ENCODE data around the gene TMEM170A.
"Not testable (repeated sequence)": the region's sequence is repeated elsewhere in the genome, so short reads cannot be mapped to it uniquely, and the experiment has no call there.

Gene TMEM170A

DNA sequence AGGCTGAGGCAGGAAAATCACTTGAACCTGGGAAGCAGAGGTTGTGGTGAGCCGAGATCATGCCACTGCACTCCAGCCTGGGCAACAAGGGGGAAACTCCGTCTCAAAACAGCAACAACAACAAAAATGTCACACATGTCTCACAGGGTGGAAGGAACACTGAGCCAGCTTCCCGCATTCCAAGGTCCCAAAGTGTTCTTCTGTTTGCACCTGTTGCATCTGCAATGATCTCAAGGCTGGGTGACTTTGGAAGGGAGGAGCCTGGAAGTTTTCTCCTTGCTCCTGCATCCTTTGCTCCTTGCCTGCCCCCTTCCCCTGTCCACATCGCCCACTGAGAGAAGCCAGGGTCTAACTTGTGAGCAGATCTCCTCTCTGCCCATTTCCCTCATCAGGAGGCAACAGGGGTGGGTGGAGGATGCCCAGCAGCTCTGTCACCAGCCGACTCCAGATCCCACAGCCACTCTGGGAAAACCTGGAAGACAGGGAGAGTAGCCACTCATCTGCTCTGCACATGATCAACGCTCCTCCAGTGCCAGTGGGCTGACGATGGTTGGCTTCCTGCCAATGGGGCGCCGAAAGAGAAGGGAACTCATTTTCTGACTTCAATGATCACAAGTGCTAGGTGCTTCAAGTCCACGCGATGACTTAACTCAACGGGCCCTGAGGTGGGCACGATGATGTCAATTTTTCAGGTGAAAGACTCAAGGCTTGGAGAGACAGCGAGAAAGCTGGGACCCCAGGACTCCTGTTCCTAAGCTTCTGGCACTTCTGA is 18.1 kb upstream of the TMEM170A start:
- in situ Hi-C loops (cut with MboI; ENCODE audit: low sequenced_read_pairs): no loop called here

- in situ Hi-C loops (cut with MboI; ENCODE audit: low sequenced_read_pairs): no loop called here
Observed at GRCh38 chr16:75481475-75481874, 17.0 kb upstream of the TMEM170A start.

- in situ Hi-C loops (cut with MboI; ENCODE audit: low sequenced_read_pairs): no loop called here
Observed at GRCh38 chr16:75479421-75479990, 15.0 kb upstream of the TMEM170A start.

GRCh38 chr16:75478480-75479345 is 14.2 kb upstream of the TMEM170A start:
- in situ Hi-C loops (cut with MboI; ENCODE audit: low sequenced_read_pairs): no loop called here

DNA sequence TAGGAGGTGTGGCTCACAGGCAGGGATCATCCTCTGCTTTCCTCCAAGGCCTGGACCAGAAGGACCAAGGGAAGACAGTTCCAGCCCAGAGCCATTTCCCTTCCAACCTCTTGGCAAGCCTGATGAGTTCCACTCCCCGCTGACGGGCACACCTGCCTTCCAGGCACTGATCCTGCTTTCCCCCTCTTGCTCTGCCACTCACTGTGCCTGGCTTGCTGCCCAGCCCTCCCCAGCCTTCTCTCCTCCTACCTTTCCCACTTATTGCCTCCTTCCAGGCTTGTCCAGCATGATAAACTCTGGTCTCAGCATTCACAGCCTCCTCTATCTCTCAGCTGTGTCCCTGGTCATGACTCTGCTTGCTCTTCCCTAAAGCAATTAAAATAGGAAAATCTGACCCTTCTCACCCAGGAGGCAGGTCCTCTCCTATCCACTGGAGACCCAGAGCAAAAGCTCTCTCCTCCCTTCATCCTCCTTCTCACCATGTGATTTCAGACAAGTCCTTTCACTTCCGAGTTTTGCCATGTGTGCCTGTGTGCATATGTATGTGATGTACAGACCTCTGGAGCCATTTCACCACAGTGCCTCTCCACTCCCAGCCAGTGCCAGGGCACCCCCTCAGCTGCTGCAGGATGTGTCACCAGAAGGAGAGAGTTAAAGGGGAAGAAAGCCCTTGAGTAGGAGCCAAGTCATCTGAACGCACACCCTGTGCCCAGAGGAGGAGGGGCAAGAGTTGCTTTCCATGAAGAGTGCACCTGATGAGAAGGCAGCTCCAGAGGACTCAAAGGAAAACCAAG is 13.4 kb upstream of the TMEM170A start:
- in situ Hi-C loops (cut with MboI; ENCODE audit: low sequenced_read_pairs): no loop called here

GRCh38 chr16:75476817-75477216 is 12.3 kb upstream of the TMEM170A start:
- in situ Hi-C loops (cut with MboI; ENCODE audit: low sequenced_read_pairs): no loop called here

DNA sequence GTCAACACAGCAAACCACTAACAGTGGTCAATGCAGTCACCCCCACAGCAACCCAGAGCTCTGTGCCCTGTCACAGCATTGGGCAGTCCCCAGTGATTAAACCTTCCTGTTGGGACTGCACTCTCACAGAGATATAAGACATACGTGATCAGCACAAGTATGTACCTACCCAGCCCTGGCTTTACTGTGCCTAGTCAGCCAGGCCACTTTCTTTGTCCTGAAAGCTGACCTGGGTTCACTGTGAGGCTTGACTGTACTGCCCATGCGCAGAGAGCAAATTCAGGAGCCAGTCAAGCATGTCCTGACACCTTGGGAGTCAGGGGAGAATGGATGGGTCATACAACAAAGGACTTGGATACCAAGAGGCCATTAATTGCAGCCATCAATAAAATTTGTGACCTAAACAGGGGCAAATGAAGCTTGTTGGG is 10.9 kb upstream of the TMEM170A start:
- in situ Hi-C loops (cut with MboI; ENCODE audit: low sequenced_read_pairs): no loop called here

DNA sequence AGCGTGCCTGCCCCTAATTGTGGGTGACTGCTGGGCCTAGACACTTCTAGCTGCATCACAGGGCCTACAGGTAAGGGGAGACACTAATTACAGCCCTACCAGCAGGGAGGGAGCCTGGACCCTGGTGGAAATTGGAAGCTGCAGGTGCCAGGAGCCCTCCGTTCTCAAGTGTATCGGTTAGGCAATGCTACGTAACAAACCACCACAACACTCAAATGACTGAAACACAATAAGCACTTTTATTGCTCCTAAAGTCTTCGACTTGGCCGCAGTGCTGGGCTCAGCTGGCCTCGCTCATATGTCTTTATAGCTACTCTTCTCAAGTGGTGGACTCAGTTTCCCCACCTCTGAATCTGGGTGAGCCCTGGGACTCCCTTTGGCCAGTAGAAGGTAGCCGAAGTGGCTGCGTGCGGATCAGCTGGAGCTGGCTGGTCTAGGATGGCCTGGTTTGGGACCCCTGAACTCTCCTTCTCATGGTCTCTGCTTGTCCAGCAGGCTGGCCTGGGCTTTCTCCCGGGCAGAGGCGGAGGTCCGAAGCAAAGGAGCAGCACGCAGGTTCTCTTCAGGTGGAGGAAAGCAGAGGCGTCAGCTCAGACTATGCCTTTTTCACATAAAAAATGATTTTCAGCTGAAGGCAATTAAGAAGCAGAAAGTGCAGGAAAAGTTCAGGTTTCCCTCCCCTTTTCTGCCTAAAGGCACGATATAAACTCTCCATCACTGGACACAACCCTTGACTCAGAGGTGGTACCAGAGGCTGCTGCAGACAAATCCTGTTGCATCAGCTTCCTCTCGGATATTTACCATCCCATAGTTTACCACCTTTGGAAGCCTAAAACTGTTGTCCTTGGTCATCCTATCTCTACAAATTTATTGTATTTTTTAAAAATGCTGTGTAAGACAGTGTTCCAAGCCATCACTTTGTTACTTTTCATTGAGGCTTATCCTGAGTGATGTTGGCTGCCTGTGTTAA is 8.7 kb upstream of the TMEM170A start:
- in situ Hi-C loops (cut with MboI; ENCODE audit: low sequenced_read_pairs): no loop called here

- in situ Hi-C loops (cut with MboI; ENCODE audit: low sequenced_read_pairs): no loop called here
Observed at GRCh38 chr16:75471723-75472633, 7.5 kb upstream of the TMEM170A start.

GRCh38 chr16:75466760-75467159 is 2.3 kb upstream of the TMEM170A start:
- in situ Hi-C loops (cut with MboI; ENCODE audit: low sequenced_read_pairs): no loop called here

GRCh38 chr16:75463389-75464121 is 934 bp downstream of the TMEM170A start:
- in situ Hi-C loops (cut with MboI; ENCODE audit: low sequenced_read_pairs): not testable (repeated sequence)

- in situ Hi-C loops (cut with MboI; ENCODE audit: low sequenced_read_pairs): no loop called here
Observed at GRCh38 chr16:75462806-75463205, 1.7 kb downstream of the TMEM170A start.

DNA sequence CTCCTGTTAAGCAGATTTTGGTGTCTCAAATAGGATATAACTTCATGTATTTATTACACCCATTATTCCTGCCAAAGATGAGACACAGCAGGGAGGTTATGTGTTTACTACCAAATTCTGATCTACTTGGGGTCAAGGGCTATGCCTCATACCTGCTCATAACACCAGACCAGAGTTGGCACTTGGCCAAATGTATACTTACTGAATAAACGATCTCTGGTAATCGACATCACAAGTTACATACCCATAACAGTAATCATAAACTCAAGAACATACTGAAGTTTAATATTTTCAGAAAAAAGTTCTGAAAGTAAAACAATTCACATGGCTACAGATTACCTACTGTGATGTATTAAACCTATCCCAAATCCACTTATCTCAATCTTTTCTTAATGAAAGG is 2.9 kb downstream of the TMEM170A start:
- in situ Hi-C loops (cut with MboI; ENCODE audit: low sequenced_read_pairs): no loop called here

- in situ Hi-C loops (cut with MboI; ENCODE audit: low sequenced_read_pairs): no loop called here
Observed at GRCh38 chr16:75460446-75460845, 4.0 kb downstream of the TMEM170A start.

GRCh38 chr16:75459691-75460090 is 4.8 kb downstream of the TMEM170A start:
- in situ Hi-C loops (cut with MboI; ENCODE audit: low sequenced_read_pairs): no loop called here

DNA sequence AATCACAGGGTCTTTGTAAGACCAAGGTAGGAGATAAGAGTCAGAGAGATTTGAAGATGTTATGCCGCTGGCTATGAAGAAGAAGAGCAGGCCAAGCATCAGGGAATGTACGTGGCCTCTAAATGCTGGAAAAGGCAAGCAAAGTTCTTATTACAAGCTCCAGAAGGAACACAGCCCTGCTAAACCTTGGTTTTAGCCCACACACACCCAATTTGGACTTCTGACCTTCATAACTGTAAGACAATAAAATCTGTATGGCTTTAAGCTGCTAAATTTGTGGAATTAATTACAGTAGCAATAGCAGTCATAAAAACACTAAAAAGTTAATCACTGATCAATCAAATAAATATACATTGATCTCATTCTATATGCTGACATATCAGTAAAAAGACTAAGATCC is 6.0 kb downstream of the TMEM170A start:
- in situ Hi-C loops (cut with MboI; ENCODE audit: low sequenced_read_pairs): no loop called here

GRCh38 chr16:75458029-75458428 is 6.5 kb downstream of the TMEM170A start:
- in situ Hi-C loops (cut with MboI; ENCODE audit: low sequenced_read_pairs): no loop called here

DNA sequence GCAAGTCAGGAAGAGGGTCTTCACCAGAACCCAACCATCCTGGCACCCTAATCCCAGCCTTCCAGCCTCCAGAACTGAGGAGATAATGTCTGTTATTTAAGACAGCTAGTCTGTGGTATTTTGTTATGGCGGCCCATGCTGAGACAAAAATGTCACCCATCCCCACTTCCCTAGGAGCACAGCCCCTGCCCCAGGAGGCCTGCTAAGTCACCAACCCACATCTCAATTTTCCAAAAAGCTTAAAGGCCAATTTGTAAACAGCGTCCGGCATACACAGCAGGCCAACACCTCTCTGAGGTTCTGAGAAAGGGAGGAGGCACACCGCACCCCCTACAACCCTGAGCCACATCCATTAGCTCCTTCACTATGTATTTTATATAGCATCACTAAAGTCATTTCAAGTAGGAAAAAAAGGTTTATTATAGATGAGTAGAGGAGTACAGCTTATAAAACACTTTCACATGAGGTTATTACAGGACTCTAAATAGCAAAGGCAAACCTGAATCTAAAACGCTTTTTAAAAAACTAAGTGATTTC is 6.9 kb downstream of the TMEM170A start:
- in situ Hi-C loops (cut with MboI; ENCODE audit: low sequenced_read_pairs): no loop called here
